Mesenchymal stem cell (in vitro differentiated cells and primary cell): Measurements from ENCODE around the gene ADAMTS10.
A peak's percentile ranks its signal among the peaks of the same experiment; 100 is the strongest.
"Not testable (repeated sequence)": the region's sequence is repeated elsewhere in the genome, so short reads cannot be mapped to it uniquely, and the experiment has no call there.

Source experiments
- DNase-seq: peaks from one replicate; pipeline ENCODE4 v3.0.0-alpha.2; 2013
- H2AFZ ChIP-seq: one replicate; pipeline ENCODE4 v1.6.1; 2013; ENCODE audit warnings: low read depth, mild to moderate bottlenecking, control low read depth, inconsistent platforms, low read length, moderate library complexity
- H2AK5ac ChIP-seq: 2 replicates; pipeline ENCODE4 v1.6.1; 2013; ENCODE audit warnings: low read length, moderate library complexity, mild to moderate bottlenecking, inconsistent platforms; ENCODE audit not compliant: severe bottlenecking
- H2BK120ac ChIP-seq: one replicate; pipeline ENCODE4 v1.6.1; 2013; ENCODE audit warnings: low read depth, mild to moderate bottlenecking, inconsistent platforms, low read length, moderate library complexity
- H2BK12ac ChIP-seq, 2 experiments: one replicate each; pipeline ENCODE4 v1.6.1; 2013; ENCODE audit warnings: inconsistent platforms in 2 of 2, low read length in 2 of 2, mild to moderate bottlenecking in 2 of 2, moderate library complexity in 2 of 2, control low read depth in 1 of 2
- H2BK15ac ChIP-seq: one replicate; pipeline ENCODE4 v1.6.1; 2013; ENCODE audit warnings: mild to moderate bottlenecking, low read depth, inconsistent platforms; ENCODE audit not compliant: poor library complexity, severe bottlenecking
- H2BK5ac ChIP-seq: 2 replicates; pipeline ENCODE4 v1.6.1; 2013; ENCODE audit warnings: low read depth, mild to moderate bottlenecking, low read length, control low read depth, inconsistent platforms; ENCODE audit not compliant: poor library complexity, severe bottlenecking
- H3K14ac ChIP-seq, 2 experiments: one replicate each; pipeline ENCODE4 v1.6.1; 2013; ENCODE audit warnings: inconsistent platforms in 2 of 2, low read length in 2 of 2, control low read depth in 1 of 2, mild to moderate bottlenecking in 1 of 2, moderate library complexity in 1 of 2
- H3K18ac ChIP-seq, 2 experiments: one replicate each; pipeline ENCODE4 v1.6.1; 2013; ENCODE audit warnings: inconsistent platforms in 2 of 2, low read length in 2 of 2, control low read depth in 1 of 2, low read depth in 1 of 2, mild to moderate bottlenecking in 1 of 2
- H3K23ac ChIP-seq, 2 experiments: one replicate each; pipeline ENCODE4 v1.6.1; 2013; ENCODE audit warnings: inconsistent platforms in 2 of 2, low read length in 2 of 2, mild to moderate bottlenecking in 2 of 2, moderate library complexity in 2 of 2, control low read depth in 1 of 2
- H3K27ac ChIP-seq: 2 replicates; pipeline ENCODE4 v1.5.1; 2013; ENCODE audit warnings: mild to moderate bottlenecking, moderate library complexity, low read length, control low read depth, inconsistent platforms; ENCODE audit not compliant: poor library complexity, severe bottlenecking
- H3K27me3 ChIP-seq, 2 experiments: 2 replicates each; pipeline versions ENCODE4 v1.6.1 to v1.7.0; 2013; ENCODE audit warnings: low read length in 2 of 2, mild to moderate bottlenecking in 2 of 2, moderate library complexity in 2 of 2, control low read depth in 1 of 2, inconsistent platforms in 1 of 2; ENCODE audit not compliant: control insufficient read depth in 1 of 2, insufficient read depth in 1 of 2
- H3K36me3 ChIP-seq, 2 experiments: 2 replicates each; pipeline versions ENCODE4 v1.6.1 to v1.7.0; 2013; ENCODE audit warnings: low read length in 2 of 2, control low read depth in 1 of 2, inconsistent platforms in 1 of 2, low read depth in 1 of 2, mild to moderate bottlenecking in 1 of 2; ENCODE audit not compliant: insufficient read depth in 2 of 2, control insufficient read depth in 1 of 2
- H3K4ac ChIP-seq, 2 experiments: one replicate each; pipeline ENCODE4 v1.6.1; 2013; ENCODE audit warnings: inconsistent platforms in 2 of 2, low read length in 2 of 2, mild to moderate bottlenecking in 2 of 2, moderate library complexity in 2 of 2, control low read depth in 1 of 2, low read depth in 1 of 2
- H3K4me1 ChIP-seq: 2 replicates; pipeline ENCODE4 v1.6.1; 2013; ENCODE audit warnings: low read depth, low read length, control low read depth; ENCODE audit not compliant: control insufficient read depth, insufficient read depth
- H3K4me2 ChIP-seq: 2 replicates; pipeline ENCODE4 v1.6.1; 2013; ENCODE audit warnings: low read length, mild to moderate bottlenecking, inconsistent platforms; ENCODE audit not compliant: poor library complexity, severe bottlenecking
- H3K4me3 ChIP-seq, 2 experiments: 2 replicates each; pipeline versions ENCODE4 v1.5.1 to v1.7.0; 2013; ENCODE audit warnings: low read length in 2 of 2, mild to moderate bottlenecking in 2 of 2, control low read depth in 1 of 2, low read depth in 1 of 2; ENCODE audit not compliant: insufficient read depth in 1 of 2
- H3K79me1 ChIP-seq: replicated peaks from 2 replicates; pipeline ENCODE4 v1.6.1; 2013; ENCODE audit warnings: mild to moderate bottlenecking, control low read depth, low read length, inconsistent platforms; ENCODE audit not compliant: poor library complexity, severe bottlenecking
- H3K9ac ChIP-seq: 2 replicates; pipeline ENCODE4 v1.7.0; 2013; ENCODE audit warnings: mild to moderate bottlenecking, low read length, moderate library complexity
- H3K9me3 ChIP-seq: 2 replicates; pipeline ENCODE4 v1.7.0; 2013; ENCODE audit warnings: mild to moderate bottlenecking, low read length; ENCODE audit not compliant: control insufficient read depth
- H4K8ac ChIP-seq: one replicate; pipeline ENCODE4 v1.6.1; 2013; ENCODE audit warnings: inconsistent platforms, mild to moderate bottlenecking, low read length, moderate library complexity
- H4K91ac ChIP-seq: one replicate; pipeline ENCODE4 v1.6.1; 2013; ENCODE audit warnings: mild to moderate bottlenecking, low read length, inconsistent platforms
- WGBS: methylation state at CpG from one replicate; pipeline ENCODE4 v1.1.7; 2013; ENCODE audit warnings: mixed read lengths; 5-methylcytosine and 5-hydroxymethylcytosine counted together

Gene ADAMTS10

GRCh38 chr19:8569066-8569771, 41.3 kb downstream of the ADAMTS10 start:
- DNase-seq = peak; percentile 98
- Histone ChIP-seq H3K4me1 (peaks cover 14% of the 10 kb centered on the region), H4K8ac (peak overlapping the region; percentile 67), H3K36me3 (no peaks in the 10 kb centered on the region), H2AK5ac (no peak overlapping the region), H3K4ac (peak overlapping the region; percentile 42 to 80), H2BK5ac (no peak overlapping the region), H3K27me3 (no peaks in the 10 kb centered on the region), H3K23ac (no peak overlapping the region), H3K27ac (no peak overlapping the region), H2BK15ac (peak overlapping the region; percentile 0), H2BK120ac (peak overlapping the region; percentile 90), H2BK12ac (peak overlapping the region; percentile 86 to 93), H3K9me3 (no peaks in the 10 kb centered on the region), H3K18ac (peak overlapping the region; percentile 72 to 93), H3K14ac (peak overlapping the region in 1 of 2 experiments; percentile 14), H3K4me3 (peak overlapping the region in 1 of 2 experiments; percentile 20), H4K91ac (peak overlapping the region; percentile 96), H3K4me2 (no peak overlapping the region), H2AFZ (no peak overlapping the region), H3K79me1 (no peaks in the 10 kb centered on the region), H3K9ac (no peak overlapping the region)
- WGBS = 38% methylated on average over 5 of the region's 5 CpGs

DNA sequence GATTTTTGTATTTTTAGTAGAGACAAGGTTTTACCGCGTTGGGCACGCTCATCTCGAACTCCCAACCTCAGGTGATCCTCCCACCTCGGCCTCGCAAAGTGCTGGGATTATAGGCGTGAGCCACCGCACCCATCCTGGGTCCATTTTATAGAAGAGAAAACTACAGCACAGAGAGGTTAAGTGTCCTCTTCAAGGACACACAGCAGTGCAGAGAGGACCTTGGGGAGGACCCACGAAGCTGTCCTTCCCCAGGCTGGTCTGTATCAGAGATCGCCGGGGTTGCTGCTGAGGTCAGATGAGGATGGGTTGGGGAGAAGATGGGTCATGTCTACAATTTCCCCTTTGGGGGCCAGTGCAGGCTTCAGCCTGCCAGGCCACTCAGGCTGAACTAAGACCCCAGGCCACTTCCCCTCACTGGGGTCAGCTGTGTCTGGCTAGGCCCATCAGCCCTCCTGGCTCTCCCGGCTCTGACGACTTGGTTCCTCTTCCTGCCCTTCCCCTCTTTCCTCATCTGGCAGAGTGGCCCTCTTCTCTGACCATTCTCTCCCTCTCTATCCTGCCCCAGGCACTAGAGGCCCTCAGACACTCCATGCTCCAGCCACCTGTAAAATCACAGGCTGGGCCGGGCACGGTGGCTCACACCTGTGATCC, 42.9 kb downstream of the ADAMTS10 start:
- Histone ChIP-seq H3K4me3 (no peak overlapping the region), H3K14ac (no peak overlapping the region), H3K4ac (no peak overlapping the region), H2BK12ac (peak overlapping the region; percentile 57 to 79), H3K27me3 (no peaks in the 10 kb centered on the region), H2BK5ac (no peak overlapping the region), H4K8ac (peak overlapping the region; percentile 86), H2BK15ac (peak overlapping the region; percentile 48), H3K27ac (no peak overlapping the region), H3K23ac (no peak overlapping the region), H3K79me1 (no peaks in the 10 kb centered on the region), H3K36me3 (no peaks in the 10 kb centered on the region), H2AK5ac (no peak overlapping the region), H3K4me2 (no peak overlapping the region), H3K18ac (peak overlapping the region; percentile 13 to 77), H3K9ac (no peak overlapping the region), H3K4me1 (peaks cover 14% of the 10 kb centered on the region), H3K9me3 (no peaks in the 10 kb centered on the region), H2BK120ac (peak overlapping the region; percentile 75), H4K91ac (peak overlapping the region; percentile 87), H2AFZ (no peak overlapping the region)
- WGBS = 95% methylated on average over 15 of the region's 15 CpGs
- DNase-seq = no peak

- 100% methylated on average over 3 of the region's 7 CpGs for WGBS
- H3K9ac ChIP-seq = no peak overlapping the region
- H2BK12ac ChIP-seq = no peak overlapping the region
- no peak overlapping the region for H3K4me3 ChIP-seq
- H3K23ac ChIP-seq = no peak overlapping the region
- no peak overlapping the region for H2BK5ac ChIP-seq
- H3K14ac ChIP-seq = no peak overlapping the region
- no peaks in the 10 kb centered on the region for H3K27me3 ChIP-seq
- H2BK120ac ChIP-seq = no peak overlapping the region
- no peak for DNase-seq
- H4K8ac ChIP-seq = no peak overlapping the region
- H3K27ac ChIP-seq = no peak overlapping the region
- no peak overlapping the region for H2AFZ ChIP-seq
- no peaks in the 10 kb centered on the region for H3K79me1 ChIP-seq
- peaks cover 14% of the 10 kb centered on the region for H3K4me1 ChIP-seq
- H3K4ac ChIP-seq = no peak overlapping the region
- no peaks in the 10 kb centered on the region for H3K9me3 ChIP-seq
- no peak overlapping the region for H4K91ac ChIP-seq
- H3K36me3 ChIP-seq = no peaks in the 10 kb centered on the region
- H3K18ac ChIP-seq = no peak overlapping the region
- no peak overlapping the region for H2BK15ac ChIP-seq
- H2AK5ac ChIP-seq = no peak overlapping the region
- H3K4me2 ChIP-seq = no peak overlapping the region
These were observed 43.7 kb downstream of the ADAMTS10 start for GRCh38 chr19:8566855-8567254.

DNA sequence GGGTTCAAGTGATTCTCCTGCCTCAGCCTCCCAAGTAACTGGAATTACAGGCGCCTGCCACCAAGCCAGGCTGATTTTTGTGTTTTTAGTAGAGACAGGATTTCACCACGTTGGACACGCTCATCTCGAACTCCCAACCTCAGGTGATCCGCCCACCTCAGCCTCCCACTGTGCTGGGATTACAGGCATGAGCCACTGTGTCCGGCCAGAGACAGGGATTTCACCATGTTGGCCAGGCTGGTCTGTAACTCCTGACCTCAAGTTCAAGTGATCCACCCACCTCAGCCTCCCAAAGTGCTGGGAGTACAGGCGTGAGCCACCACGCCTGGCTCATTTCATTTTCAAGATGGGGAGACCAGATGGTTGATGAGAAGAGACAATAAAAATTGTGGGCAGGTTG, 45.6 kb downstream of the ADAMTS10 start:
- not testable (repeated sequence) for H3K4me3 ChIP-seq, H2AK5ac ChIP-seq, H3K79me1 ChIP-seq, H3K4ac ChIP-seq, H3K23ac ChIP-seq, H3K9me3 ChIP-seq, H4K8ac ChIP-seq, H2AFZ ChIP-seq, H2BK120ac ChIP-seq, H3K36me3 ChIP-seq, H4K91ac ChIP-seq, H3K27ac ChIP-seq, H3K18ac ChIP-seq, H3K27me3 ChIP-seq, H3K4me2 ChIP-seq, DNase-seq, H3K14ac ChIP-seq, H2BK5ac ChIP-seq, H2BK15ac ChIP-seq, H2BK12ac ChIP-seq, H3K9ac ChIP-seq
- 86% methylated on average over 8 of the region's 8 CpGs for WGBS
- H3K4me1 ChIP-seq = peaks cover 14% of the 10 kb centered on the region
